IPS DF 19.7 (cell line): Measurements from ENCODE around the gene SMAD3.
"Not testable (repeated sequence)": the region's sequence is repeated elsewhere in the genome, so short reads cannot be mapped to it uniquely, and the experiment has no call there.

Experiments
- DNase-seq: peaks from one replicate; pipeline ENCODE4 v3.0.0-alpha.2; 2013; ENCODE audit warnings: low read depth, low spot score

Gene SMAD3

DNA sequence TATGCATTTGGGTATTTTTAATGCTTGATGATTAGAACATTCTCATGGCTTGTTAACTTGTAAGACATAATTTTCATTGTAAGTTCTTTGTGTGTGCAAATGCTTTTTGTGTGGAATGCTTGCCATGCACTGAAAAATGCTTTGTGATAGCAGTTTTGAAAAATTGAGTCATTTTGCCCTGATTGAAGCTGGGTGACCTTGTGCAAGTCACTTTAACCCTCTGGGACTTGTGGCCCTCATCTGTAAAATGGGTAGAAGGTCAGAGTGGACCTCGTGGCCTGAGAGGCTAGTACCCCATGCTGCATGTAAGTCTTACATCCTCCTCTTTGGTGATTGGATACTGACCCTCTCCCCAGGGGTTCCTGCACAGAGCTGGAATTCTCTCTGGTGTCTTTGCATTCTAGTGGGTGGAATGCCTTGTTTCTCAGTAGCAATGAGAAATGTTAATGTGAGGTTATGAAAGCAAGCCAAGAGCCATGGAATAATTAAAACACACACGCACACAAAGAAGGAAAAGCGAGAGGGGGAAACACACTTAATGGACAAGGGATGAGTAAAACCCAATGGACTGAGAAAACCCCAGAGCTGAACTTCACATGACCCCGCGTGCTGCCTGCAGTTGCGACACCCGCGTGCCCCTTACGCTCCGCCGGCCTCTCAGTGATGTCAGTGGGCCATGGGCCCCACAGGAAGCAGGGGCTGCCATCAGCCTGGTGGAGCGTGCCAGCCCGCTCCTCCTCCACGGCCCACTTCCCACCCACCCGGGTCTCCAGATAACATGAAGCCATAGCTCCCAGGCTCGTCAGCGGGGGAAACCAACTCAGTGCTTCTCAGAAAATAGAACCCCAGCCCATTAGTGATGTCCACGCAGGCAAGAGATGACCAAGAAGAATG lies 44.0 kb downstream of the SMAD3 start:
- no peak for DNase-seq

DNA sequence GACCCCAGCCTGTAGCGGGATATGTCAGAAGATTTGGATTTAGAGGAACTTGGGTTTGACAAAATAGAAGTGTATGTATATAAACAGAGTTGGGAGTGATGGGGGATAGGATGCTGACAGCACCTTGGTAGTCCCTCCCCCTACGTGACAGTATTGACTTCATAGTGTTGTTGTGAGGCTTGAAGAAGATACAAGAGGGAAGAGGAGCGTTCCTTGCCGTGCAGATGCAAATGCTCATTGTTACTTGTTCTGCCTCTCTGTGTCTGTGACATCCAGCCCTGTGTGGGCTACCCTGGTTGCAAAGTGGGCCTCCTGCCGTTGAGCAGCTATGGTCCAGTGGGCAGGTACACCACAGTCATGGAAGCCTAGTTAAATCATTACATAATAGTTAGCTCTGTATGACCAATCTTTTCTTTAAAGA lies 45.0 kb downstream of the SMAD3 start:
- no peak for DNase-seq

DNA sequence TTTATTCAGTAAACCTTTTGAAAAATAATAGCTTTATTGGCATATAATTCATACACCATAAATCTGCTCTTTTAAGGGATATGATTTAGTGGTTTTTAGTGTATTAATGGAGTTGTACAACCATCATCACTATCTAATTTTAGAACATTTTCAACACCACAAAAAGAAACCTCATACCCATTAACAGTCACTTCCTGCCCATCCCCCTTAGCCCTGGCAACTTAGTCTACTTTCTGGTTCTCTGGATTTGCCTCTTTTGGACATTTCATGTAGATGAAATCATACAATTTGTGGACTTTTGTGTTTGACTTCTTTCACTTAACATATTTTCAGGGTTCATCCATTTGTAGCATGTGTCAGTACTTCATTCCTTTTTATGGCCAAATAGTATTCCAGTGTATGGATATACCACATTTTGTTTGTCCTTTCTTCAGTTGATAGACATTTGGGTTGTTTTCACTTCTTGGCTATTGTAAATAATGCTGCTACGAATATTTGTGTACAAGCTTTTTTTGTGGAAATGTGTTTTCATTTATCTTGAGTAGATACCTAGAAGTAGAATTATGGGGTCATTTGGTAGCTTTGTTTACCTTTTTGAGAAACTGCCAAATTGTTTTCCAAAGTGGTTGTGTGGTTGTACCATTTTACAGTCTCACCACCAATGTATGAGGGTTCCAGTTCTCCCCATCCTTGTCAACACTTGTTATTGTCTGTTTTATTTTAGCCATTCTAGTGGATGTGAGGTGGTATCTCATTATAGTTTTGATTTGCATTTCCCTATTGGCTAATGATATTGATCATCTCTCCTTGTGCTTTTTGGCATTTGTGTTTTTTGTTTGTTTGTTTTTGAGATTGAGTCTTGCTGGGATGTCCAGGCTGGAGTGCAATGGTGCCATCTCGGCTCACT lies 45.8 kb downstream of the SMAD3 start:
- DNase-seq = no peak

DNA sequence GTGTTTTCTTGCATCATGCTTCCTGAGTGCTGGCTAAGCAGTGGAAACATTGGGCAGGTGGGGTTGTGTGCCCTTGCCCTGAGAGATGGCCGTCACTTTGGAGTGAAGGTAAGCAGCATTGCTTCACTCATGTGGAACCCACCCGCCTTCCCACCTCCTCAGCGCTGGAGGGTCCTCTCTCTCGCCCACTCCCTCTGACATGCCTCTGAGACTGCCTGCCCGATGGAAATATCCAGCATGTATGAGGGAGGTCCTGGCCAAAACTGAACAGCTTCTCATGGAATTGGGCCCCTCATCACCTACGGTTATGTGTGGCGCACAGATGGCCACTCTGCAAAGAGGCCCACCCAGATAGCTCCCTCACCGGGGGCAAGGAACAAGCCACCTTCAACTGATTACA lies 48.6 kb downstream of the SMAD3 start:
- no peak for DNase-seq

DNA sequence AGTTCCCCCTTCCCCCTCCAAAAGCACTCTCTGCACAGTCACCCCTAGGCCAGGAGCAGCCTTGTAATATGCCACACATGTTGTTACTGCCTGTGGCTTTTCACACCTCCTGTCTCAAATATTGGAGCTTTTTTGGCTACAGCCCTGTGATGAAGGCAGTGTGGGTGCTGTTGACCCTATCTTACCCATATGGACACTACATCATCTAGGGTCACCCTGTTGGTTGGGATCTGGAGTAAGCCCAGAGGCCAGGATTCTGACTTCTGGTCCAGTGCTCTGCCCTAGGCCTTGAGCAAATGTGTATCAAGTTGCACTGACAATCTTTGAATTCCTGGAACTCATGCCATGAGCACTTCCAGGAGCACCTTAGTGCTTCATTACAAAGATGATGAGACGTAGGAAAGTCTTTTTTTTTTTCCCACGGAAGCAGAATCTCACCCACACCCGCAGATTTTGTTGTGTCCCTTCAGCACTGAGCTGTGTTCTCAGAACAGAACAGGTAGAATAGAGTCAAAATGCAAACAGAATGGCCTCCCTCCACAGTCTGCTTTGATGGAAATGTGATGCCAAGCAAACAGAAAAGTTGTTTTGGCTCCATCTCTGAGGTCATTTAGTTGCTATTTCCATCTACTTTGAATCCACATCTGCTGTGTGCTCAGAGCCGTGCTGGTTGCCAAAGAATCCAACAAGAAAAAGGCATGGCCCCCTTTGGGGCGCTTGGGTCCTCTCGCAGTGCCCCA lies 49.6 kb downstream of the SMAD3 start:
- no peak for DNase-seq

DNA sequence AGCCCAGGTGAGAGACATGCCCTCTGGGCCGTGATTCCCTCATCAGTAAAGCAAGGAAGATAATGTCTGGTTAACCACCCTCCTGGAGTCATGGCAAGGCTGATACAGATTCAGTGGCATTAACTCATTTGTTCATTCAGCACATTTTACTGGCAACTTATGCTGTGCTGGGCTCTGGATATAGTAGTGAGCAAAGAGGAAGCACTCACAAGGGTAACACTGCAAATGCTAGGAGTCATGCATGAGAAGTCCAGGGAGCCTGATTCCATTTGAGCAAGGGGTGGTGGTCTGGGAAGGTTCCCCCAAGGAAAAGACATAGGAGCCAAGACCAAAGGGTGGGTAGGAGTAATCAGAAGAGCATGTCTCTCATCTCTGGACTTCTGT lies 50.2 kb downstream of the SMAD3 start:
- DNase-seq = no peak

DNA sequence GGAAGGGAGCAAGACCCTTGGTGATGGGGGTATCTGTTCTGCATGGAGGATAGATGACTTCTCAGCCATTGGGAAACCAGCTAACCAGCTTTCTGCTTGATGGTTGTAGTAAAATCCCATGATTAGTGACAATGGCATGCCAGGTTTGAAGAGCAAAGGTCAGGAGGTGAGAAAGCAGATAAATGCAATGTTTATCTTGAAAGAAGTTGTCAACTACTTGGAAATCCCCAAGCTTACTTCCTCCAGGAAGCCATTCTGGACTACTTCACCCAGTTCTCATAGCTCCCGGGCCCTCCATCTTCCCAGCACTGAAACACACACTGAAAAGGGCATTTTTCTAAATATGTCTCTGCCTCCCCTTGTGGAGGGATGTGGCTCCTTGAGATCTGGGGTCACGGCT lies 51.3 kb downstream of the SMAD3 start:
- no peak for DNase-seq

DNA sequence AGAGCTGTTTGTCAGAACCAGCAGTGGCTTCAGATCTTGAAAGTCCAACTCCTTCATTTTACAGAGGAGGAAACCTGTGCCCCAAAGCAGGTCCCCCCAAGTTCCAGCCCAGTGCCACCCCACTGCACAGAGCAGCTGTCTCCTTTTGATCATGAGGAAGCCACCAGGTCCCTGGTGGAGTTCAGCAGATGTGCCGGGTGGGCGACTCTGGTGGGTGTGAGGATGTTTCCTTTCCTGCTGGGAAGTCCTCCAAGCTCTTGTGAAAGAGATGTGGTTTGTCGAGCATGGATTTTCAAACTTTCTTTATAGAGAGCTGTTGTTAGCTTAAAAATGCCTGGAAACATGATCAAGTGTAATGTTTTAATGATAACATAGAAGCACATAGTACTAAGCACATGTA lies 52.0 kb downstream of the SMAD3 start:
- no peak for DNase-seq

DNA sequence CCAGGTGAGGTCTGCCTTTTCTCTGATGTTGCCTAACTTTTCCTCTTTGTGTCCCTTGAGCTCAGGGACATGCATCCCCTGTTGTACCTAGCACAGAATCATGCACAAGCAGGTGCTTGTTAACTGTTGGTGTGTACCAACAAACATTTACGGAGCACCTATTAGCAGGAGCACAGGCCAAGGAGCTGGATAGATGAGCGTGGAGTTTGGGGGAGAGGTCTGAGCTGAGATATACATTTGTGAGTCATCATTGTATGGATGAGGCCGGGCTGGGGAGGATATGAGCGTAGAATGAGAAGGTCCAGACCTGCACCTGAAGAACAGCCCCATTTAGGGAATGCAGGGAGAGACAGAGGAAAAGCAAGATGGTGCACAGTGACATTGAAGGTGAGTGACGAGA lies 53.4 kb downstream of the SMAD3 start:
- no peak for DNase-seq

DNA sequence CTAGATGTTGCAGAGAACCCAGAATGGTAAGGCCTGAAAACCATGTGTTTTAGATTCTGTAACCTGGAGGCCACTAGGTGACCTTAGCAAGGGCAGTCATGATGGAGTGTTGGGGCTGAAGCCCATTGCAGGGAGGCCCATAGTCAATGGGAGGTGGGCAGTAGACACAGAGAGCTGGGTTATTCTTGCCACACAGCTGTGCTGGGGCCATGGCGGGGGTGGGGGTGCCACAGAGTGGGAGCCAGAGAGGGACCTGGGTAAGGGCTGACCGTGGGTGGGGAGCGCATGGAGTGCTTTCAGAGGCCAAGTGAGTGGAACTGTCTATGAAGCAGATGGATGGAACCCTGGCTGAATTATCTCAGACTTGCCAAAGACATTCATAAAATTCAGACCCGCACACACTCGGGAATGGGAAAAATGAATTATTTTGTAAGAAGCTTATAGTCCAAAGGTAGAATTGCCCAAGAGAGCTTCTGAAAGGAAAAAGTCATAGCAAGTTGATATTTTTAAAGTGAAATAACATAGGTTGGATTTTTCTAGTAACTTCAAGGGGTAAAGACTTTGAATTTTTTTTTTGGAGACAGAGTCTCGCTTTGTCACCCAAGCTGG lies 53.9 kb downstream of the SMAD3 start:
- no peak for DNase-seq

DNA sequence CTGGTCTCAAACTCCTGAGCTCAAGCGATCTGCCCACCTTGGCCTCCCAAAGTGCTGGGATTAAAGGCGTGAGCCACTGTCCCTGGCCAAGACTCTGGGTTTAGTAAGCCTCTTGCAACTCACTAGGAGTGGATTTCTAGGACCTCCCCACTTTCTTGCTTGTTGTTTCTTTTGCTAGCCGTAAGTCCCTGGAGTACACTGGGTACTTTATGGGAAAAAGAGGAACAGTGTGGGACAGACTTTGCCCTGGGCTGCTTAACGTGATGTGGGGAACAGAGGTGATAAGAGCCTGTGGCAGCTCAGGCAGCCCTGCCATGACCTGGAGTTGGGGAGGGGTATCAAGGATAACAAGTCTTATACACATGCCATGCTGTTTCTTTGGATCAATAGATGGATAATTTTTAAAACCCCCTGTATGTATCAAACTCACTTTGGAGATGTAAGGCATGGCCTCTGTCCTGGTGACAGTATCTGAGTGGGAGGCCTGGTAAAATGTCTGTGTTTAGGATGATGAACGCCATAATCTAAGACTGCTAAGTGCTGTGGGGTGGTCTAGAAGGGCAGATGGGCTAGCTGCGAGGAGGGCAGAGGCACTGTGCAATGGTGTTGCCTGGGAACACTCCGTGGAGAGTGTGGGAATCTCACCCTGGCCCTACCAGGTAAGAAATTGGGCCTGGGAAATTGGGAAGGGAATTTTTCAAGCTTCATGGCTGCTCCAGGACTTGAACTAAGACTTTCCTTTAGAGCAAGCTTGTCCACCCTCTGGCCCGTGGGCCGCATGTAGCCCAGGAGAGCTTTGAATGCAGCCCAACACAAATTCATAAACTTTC lies 54.8 kb downstream of the SMAD3 start:
- DNase-seq = no peak

DNA sequence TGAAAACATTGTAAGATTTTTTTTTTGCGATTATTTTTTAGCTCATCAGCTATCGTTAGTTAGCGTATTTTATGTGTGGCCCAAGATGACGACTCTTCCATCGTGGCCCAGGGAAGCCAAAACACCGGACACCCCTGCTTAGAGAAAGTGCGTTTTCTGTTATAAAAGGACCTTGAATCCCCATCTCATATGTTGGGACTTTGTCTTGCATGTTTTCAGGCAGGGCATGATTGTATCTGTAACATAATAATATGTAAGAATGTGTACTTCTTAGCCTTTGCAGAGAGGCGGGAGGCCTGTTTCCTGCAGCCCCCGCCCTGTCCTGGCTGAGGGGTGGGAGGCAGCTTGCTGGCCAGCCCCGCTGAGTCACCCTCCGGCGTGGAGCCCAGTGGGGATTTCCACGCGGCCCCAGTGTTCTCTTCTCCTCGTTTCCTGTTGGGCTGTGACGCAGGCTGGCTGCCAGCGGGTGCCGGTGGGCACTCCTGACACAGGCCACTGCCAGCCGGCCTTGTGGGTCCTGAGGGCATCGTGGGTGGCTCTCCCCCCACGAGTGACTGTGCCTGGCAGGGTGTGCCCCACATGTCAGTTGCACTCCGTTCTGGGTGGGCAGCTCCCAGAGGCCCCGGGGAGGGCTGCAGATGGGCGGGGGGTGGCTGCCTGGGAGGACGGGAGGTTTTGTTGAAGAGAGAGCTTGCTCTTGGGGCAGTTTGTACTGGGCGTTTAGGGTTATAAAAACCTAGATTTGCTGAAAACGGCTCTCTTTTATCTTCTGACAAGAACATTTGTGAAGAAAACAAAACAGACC lies 55.6 kb downstream of the SMAD3 start:
- DNase-seq = no peak

DNA sequence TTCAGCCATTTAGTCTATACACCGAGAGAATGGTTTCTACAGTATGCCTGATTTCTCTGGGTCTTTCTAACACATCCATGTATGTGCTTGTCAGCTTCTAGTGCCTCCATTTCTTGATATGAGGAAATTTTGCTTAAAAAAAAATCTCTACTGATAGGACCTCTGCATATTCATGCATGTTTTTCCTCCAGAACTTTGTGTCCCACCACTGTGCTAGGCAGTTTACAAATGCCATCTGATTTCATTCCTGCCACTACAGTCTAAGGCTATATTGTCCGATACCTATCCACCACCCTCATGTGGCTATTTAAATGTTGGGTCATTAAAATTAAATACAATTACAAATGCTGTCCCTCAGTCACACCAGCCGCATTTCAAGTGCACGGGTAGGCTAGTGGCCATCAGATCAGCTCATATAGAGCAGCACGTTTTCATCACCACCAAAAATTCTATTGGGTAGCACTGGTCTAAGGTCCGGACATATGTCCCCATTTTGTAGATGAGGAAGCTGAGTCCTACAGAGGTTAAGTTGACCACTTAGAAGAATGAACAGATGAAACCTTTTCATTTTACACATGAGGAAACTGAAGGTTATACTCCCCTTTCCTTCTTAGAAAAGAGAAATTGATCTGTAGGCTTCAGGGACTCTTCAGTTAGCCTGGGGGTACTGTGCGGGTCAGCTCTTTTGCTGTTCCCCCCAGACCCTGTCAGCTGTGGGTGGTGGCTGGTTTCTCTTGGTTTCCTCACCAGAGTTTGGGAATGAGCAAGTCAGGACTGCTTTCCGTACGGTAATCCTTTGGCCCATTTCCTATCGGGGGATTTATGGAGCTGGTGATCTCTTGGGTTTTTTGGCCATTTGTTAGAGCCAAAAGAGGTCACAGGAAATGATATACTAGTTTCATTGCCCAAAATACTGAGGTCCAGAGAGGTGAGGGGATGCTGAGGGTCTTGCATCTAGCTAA lies 56.5 kb downstream of the SMAD3 start:
- no peak for DNase-seq

DNA sequence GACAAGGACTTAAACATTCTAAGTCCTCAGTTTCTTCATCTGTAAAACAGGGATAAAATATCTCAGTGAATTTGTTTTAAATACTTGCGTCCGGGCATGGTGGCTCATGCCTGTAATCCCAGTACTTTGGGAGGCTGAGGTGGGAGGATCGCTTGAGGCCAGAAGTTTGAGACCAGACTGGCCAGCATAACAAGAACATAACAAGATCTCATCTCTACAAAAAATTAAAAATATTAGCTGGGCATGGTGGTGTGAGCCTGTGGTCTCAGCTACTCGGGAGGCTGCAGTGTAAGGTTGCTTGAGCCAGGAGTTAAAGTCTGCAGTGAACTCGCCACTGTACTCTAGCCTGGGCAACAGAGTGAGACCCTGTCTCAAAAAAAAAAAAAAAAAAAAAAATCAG lies 57.4 kb downstream of the SMAD3 start:
- not testable (repeated sequence) for DNase-seq

DNA sequence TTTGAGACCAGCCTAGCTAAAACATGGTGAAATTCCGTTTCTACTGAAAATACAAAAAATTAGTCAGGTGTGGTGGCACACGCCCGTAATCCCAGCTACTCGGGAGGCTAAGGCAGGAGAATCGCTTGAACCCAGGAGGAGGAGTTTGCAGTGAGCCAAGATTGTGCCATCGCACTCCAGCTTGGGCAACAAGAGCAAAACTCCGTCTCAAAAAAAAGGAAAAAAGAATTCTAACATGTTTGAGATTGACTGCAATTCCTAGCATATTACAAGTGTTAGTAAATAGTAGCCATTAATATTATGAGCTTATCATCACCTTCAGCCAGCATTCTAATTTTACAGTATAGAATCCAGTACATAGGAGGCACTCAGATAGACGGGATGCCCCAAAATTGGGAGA lies 57.9 kb downstream of the SMAD3 start:
- DNase-seq = not testable (repeated sequence)

DNA sequence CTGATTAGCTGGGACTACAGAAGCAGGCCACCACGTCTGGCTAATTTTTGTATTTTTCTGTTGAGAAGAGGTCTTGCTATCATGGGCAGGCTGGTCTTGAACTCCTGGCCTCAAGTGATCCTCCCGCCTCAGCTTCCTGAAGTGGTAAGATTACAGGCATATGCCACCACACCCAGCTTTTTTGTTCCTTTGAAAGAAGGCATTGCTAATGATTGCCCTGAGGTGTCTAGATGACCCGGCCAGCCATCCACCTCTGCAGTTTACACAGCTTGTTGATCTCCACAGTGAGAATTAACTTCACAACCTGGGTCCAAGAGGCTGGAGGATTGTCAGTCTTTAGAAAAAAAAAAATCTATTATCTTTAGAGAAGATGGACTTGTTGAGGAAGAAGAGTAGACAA lies 58.7 kb downstream of the SMAD3 start:
- DNase-seq = no peak

DNA sequence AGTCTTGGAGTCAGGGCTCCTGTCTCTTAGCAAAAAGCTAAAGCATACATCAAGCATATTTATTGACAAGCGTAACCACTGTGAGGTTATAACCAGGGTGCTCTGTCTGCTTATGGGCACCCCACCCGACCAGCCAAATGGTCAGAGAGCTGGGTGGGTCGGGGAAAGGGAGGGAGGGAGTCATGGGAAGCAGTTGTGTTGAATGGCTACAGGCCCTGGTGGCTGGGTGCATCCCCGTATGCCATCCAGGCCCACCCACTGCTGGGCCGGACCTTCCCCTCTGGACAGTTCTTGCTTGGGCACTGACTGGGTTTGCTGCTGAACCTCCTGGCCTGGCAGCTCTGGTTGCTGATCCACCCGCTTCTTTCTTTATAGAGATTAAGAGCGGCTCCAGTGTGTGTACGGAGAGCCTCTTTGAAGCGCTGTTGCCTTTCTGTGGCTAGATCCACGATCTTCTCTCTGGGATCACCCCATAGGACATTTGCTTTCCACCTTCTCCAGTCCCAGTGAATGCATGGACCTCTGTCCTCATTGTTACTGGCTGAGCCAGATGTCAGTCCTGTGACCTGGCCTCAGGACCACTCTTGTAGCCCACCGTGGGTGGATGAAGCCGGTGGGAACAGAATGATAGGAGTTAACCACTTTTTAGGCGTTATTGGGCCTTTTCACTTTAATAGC lies 59.6 kb downstream of the SMAD3 start:
- no peak for DNase-seq
